ENCODE data around the gene KLHL17.

Gene KLHL17

DNA sequence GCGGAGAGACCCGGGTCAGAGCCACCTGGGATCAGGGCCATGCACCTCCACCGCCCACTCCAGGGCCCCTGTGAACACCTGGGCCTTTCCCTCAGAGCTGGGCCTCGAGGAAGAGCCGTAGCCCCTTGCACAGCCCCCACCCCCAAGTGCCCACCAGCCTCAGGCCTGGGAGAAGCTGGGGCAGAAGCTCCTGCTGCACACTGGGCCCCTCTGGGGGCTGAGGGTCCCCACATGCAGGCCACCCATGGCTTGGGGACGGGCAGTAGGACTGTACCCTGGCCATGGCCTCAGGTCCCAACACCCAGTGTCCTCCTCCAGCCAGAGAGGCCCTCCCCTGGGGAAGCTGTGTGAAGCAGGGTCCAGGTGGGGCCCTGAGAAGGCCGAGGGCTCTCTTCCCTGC lies 7.8 kb upstream of the KLHL17 start:
- DNase-seq, result no peak

DNA sequence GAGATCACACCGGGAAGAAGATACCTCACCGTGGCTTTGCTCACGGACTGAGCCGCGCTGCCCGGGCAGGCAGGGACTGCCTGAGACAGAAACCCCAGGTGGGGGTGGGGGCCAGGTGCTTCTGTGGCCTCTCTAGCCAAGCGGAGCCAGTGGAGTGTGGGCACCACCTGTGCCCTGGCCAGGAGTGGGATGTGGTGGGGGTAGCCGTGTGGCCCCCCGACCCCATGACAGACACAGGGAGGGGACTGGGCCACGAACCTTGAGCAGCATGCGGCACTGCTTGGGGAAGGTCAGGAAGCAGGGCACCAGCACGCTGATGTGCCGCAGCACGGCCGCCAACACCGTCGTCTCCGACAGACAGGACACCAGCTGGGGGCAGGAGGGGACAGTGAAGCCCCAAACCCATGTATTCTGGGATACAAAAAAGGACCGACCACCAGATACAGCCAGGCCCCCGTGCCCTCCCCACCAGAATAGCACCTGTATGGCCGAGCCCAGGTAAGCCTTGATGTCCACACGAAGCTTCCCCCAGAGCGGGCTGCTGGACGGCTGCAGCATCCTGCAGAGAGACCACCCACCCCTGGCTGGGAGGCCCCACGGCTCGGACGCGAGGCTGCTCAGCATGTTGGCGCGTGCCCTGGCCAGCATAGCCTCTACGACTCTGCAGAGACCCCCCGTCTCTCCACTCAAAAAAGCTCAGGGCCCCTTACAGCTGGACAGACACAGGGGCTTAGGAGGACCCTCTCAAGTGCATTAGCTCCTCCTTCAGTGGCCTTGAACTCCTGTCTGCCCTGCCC lies 6.7 kb upstream of the KLHL17 start:
- DNase-seq, result no peak

DNA sequence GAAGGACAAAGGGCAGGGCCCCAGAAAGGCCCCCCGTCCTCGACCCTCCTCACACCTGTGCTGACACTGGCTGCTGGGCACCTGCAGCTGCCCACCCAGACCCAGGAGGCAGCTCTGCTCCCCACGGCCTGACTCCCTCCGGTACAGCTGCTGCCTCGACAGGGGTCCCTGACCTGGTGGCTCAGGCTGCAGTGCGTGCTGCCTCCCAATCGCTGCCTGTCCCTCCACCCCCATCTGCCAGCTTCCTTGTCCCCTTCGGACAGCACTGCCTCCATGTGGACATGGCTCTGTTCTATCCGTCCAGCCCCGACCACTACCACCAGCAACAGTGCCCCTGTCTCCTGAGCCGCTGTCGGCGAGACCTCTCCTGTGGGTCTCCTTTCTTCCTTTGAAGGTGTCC lies 5.5 kb upstream of the KLHL17 start:
- DNase-seq, result no peak

DNA sequence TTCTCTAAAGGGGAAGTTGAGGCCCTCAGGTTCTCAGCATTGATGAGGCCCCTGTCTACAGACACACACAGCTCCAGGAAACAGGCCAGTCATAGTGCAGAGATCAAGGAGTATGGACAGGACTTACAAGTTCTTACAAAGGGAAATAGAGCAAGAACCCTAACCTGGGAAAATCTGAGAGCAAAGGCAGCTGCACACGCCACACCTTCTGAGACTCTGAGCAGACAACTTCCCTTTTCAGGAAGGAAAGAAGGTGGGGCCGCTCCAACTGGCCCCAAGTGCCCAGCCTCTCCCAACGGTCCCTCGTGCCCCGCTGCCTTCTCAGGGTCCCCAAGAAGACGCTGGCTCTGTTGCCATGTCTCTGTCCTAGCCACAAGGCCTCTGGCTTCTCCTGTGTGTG lies 4.9 kb upstream of the KLHL17 start:
- DNase-seq, result no peak

DNA sequence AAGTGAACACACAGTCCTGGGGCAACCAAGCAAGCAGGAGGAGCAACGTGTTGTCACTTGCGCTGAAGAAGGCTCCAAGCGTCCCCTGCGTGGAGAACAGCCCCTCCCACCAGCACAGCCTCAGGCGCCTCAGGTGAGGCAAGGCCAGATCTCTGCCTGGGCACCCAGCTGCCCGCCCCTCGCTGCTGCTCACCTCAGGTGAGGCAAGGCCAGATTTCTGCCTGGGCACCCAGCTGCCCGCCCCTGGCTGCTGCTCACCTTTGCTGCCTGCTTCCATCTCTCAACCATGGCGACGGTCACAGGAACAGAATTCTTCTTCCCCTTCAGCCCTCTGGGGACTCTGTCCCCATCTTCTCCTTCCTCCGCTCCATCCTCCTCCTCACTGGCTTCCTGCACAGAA lies 3.7 kb upstream of the KLHL17 start:
- no peak for DNase-seq

DNA sequence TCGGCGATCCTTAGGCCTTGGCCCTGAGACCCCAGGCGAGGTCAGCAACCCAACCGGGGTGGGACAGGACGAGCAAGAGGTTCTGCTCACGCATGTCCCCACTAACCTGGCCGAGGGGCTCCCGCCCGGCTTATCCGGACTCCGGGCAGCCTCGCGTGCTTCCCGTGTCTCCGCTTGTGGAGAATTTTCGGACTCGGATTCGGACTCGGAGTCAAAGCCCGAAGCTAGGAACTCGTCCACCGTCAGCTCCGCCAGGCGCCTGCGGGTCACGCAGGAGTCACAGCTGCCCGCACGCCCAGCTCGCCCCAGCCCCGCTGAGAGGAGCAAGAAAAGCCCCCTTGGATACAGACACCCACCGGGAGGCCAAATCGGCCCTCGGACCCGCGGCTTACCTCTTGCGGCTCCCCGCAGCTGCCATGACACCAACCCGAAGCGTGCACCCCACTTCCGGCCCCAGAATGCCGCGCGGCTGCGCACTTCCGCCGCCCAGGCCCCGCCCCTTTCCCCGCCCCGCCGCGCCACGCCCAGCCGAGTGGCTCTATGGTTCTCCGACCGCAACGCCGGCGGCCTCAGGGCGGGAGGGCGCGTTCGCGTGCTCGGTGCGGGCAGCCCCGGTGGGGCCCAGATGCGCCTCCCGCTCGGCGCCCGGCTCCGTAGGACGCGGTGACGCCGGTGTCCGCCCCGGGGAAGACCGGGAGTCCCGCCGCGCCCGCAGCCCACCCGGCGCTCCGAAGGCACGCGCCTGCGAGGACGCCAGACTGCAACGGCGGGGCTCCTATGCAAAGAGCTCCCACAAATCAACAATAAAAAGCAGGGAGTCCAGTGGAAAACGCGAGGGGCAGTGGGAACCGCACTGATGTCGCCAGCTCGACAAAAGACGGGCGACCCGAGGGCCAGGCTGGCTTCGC lies 1.3 kb upstream of the KLHL17 start, which contains the start of gene NOC2L:
NOC2L (minus strand) TSS at position 434 of the 908 bp plus-strand sequence; CDS start at position 418, 16 bp downstream.
- DNase-seq, result peak; percentile 82

DNA sequence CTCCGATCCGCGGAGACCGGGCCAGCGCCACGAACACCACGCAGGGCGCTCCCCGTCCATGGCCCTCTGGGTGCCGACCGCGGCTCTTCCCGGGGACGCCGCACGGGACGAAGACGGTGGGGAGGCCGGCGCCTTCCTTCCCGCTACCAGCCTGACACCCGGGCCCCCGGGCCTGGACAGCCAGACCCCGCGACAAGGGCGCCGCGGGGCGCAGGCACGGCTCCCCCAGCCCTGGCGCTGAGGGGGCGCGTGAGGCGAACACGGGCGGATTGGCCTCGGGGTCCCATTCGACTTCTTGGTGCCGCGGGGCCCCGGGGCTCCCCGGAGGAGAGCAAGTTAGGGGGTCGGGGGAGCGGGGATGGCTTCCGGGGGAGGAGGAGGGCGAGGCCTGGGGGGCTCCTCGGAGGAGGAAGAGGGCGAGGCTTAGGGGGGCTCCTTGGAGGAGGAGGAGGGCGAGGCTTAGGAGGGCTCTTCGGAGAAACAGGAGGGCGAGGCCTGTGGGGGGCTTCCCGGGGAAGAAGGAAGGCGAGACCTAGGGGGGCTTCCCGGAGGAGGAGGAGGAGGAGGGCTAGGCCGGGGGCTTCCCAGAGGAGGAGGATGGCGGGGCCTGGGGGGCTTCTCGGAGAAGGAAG lies 537 bp upstream of the KLHL17 start:
- no peak for DNase-seq

DNA sequence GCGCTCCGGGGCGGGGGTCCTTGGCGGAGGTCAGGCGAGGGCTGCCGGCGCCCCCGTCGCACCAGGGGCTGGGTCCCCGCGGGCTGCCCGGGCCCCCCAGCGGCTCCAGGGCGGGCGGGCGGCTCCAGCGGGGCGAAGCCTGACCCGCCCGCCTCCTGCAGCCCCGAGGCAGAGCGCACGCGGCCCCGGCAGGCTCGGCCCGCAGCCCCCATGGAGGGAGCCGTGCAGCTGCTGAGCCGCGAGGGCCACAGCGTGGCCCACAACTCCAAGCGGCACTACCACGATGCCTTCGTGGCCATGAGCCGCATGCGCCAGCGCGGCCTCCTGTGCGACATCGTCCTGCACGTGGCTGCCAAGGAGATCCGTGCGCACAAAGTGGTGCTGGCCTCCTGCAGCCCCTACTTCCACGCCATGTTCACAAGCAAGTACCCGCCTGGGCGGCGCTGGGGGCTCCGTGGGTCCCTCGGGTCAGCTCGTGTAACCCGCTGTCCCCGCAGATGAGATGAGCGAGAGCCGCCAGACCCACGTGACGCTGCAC lies 817 bp downstream of the KLHL17 start:
- DNase-seq, result no peak

DNA sequence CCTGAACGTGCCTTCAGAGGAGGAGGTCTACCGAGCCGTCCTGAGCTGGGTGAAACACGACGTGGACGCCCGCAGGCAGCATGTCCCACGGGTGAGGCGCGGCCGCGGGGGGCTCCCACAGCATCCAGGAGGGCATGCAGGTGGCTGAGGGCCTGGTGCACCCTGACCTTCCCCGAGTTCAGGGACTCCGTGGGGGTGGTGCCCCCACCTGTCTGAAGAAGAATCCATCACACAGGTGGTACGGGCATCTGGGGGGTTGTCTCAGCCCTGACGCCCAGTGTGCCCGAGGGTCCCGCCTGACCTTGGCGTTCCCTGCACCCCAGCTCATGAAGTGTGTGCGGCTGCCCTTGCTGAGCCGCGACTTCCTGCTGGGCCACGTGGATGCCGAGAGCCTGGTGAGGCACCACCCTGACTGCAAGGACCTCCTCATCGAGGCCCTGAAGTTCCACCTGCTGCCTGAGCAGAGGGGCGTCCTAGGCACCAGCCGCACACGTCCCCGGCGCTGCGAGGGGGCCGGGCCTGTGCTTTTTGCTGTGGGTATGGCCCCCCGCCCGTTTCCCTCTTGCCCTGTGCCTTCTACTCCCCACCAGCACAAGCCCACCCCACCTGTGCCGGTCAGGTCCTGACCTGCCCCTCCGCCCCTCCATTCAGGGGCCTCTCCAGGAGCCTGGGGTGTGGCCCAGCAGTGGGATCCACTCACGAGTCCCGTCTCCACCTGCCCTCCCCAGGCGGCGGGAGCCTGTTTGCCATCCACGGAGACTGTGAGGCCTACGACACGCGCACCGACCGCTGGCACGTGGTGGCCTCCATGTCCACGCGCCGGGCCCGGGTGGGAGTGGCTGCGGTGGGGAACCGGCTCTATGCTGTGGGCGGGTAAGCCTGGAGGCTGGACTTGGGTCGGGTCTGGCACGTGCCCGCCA lies 2.3 kb downstream of the KLHL17 start:
- DNase-seq, result no peak

DNA sequence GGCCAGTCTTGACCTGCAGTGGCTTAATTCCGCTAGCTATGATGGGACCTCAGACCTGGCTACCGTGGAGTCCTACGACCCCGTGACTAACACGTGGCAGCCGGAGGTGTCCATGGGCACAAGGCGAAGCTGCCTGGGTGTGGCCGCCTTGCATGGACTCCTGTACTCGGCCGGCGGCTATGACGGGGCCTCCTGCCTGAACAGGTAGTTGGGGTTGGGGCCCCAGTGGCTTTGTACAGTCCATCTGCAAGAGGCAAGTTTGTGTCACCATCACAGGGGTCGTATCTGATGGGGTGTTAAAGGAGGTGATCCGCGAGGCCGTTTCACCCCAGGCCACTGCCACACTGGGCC lies 2.9 kb downstream of the KLHL17 start:
- DNase-seq, result no peak

DNA sequence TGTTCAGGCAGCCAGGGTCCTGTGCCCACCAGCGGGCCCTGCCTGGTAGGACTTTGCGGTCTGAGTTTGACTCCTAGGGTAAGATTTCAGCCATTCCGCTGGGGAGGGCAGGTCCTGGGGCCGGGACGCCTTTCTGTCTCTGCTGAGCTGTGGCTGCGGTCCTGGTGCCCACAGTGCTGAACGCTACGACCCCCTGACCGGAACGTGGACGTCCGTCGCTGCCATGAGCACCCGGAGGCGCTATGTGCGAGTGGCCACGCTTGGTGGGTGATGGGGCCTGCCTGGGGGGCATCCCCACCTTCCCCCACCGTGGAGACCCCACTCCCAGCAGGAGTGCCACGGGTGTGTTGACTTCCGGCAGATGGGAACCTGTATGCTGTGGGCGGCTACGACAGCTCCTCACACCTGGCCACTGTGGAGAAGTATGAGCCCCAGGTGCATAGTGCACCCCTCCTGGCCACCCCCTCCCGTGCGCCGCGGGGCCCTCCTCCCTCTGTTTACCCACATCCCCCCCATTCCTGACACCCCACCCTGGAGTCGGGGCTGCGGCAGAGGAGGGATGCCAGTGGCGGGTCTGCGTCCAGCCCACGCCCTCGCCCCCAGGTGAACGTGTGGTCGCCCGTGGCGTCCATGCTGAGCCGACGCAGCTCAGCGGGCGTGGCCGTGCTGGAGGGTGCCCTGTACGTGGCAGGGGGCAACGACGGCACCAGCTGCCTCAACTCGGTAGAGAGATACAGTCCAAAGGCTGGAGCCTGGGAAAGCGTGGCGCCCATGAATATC lies 3.6 kb downstream of the KLHL17 start:
- DNase-seq, result no peak

DNA sequence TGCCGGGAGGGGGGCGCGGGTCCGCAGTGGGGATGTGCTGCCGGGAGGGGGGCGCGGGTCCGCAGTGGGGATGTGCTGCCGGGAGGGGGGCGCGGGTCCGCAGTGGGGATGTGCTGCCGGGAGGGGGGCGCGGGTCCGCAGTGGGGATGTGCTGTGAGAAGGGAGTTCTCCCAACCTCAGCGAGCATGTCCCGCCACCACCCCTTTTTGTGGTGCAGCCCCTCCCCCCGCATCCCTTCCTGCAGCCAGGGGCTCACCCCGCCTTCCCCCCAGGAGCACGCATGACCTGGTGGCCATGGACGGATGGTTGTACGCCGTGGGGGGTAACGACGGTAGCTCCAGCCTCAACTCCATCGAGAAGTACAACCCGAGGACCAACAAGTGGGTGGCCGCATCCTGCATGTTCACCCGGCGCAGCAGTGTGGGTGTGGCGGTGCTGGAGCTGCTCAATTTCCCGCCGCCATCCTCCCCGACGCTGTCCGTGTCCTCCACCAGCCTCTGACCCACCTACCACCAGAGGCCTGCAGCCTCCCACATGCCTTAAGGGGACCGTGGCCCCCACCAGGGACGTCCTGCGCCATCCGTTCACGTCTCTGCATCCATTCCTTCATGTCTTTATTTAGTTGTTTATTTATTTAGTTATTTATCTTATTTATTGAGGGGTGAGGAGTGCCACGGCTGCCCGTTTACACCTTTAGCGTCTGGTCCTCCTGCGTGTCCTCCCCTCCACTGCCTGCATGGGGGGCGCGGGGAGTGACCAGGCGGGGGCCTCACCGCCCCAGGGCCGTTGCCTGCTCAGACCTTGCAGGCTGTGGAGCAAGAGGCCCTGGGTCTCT lies 4.5 kb downstream of the KLHL17 start:
- DNase-seq, result no peak

DNA sequence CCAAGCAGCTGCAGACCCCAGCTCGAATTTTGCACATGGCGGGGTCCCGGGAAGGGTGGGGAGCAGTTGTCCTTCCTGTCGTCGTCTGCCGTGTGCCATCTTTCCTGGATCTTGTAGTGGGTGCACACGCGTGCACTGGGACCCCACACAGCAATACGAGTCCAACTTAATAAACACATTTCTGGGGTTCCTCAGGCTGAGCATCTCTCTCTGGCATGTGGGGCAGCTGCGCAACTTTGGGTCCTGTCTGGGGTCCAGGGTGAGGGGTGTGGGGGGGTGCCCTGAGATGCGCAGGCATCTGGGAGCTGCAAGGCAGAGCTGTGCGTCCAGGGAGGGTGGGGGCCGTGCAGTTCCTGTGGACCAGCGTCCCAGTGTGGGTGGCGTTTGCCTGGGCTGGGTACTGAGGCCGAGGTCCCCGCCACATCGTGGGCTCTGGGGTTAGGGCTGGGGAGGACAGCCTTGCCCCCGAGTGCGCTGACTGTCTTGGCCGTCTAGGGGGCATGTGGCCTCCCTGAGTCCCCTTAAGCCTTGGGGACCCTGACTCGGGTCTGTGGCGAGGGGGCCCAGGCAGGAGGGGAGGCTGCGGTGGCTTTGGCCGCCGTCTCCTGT lies 5.2 kb downstream of the KLHL17 start:
- no peak for DNase-seq

DNA sequence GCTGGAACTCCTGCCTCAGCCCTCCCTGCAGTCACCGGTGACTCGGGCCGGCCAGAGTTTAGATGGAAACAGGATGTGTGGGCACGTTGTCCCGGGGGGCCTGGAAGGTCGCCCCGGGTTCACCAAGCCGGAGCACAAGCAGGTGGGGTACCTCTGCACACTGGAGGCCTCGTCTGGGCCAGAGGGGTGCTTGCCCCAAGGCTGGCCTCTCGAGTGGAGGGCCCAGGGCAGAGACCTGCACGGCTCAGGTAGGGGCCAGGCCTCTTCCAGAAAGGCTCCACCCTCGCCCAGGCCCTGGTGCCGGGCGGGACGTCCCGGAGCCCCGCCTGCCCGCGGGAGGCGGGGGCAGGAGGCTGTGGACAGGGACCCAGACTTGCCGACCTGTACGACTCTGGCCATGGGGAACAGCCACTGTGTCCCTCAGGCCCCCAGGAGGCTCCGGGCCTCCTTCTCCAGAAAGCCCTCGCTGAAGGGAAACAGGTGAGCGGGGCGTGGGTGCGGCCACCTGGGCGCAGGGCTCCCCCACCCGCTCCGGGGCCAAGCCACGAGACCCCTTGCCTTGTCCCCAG lies 5.8 kb downstream of the KLHL17 start, which contains the start of gene PLEKHN1:
PLEKHN1 (plus strand) TSS at position 348 of the 569 bp plus-strand sequence; CDS start at position 398, 50 bp downstream.
- DNase-seq, result no peak

DNA sequence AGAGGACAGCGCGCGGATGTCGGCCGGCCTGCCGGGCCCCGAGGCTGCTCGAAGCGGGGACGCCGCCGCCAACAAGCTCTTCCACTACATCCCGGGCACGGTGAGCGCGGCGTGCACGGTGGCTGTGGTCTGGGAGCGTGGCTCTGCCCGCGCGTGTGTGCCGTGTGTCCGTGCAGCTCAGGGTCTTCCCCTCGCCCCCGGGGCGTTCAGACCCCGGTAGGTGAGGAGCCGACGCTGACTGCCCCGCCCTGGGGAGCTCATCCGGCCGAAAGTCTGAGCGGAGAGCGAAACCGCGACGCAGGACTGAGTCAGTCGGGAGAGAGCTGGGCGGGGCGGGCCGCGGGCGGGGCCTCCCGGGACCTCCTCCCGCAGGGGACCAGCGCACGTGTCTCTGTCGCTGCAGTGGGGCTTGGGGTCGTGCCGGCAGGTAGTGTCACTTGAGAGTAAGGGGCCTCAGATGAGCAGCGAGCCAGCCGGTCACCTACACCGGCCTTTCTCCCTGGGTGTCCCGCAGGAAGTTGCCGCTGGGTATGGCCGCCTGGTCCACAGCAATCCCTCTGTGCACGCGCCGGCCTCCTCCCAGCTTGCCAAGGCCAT lies 6.4 kb downstream of the KLHL17 start:
- DNase-seq, result peak; percentile 20

DNA sequence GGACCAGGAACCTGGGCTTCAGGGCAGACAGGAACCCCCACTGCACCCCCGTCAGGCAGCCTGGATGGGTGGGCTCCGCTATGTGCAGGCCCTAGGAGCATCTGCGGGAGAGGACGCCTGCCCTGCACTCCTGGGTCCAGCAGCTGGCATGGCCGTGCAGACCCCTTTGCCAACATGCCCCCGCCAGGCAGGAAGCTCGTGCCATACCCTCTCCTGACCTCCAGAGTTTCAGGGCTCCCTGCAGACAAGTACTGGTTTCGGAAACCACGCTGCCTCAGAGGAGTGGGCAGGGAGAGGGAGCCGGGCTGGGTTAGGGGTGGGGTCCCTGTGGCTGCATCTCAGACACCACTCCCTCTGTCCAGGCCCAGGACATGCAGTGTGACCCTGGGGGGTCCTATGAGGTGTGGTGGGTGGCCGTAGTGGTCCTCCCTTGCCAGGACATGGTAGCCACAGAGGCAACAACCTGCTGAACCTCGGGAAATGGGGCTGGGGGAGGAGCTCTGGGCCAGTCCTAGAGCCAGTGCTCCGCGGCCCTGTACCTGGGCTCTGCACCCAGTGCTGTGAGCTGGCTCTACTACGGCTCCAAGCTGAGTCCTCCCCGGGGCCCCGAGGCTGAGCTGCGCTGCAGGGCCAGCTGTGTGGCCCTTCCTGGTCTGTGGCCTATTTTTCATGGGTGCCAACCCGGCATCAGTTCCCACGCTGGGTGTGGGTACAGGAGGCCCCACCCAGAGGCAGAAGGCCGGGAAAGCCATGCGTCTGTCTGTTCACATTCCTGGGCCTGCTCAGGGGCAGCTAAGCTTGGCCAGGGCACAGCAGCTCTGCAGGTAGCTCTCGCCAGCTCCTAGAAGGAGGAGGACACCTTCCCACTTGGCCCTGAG lies 7.3 kb downstream of the KLHL17 start:
- DNase-seq, result no peak

DNA sequence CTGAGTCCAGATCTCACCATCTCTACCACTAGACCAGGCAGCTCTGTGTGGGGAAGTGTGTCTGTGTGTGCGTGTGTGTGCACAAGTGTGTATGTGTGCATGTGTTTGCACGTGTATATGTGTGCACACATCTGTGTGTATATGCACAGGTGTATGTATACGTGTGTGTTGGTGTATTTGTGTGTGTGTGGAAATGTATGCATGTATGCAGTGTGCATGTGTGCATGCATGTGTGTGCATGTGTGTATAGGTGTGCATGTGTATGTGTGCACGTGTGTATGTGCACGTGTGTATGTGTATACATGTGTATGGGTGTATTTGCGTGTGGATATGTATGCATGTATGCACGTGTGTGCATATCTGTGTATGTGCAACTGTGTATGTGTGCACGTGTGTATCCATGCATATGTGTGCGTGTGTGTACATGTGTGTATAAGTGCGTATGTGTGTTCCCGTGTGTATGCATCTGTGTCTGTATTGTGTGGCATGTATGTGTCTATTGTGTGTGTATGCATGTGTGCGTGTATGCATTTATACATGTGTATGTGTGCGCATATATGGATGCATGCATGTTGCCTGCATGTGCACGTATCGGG lies 9.0 kb downstream of the KLHL17 start:
- no peak for DNase-seq
